OCI-LY3 (cell line): ENCODE data around the gene STRIP2.

ENCODE experiments used
- H2AFZ ChIP-seq: fragments of 200-600, 300-600 bp; shearing (Covaris generic); 2 replicates; pipeline ENCODE4 v1.6.0; 2014; ENCODE audit warnings: antibody characterized with exemption, low read depth, low read length
- H3K27ac ChIP-seq: fragments of 200-600, 300-600 bp; sonication (generic); 2 replicates; pipeline ENCODE4 v1.5.1; 2014; ENCODE audit warnings: mild to moderate bottlenecking, low read length, moderate library complexity, mixed read lengths
- H3K27me3 ChIP-seq: fragments of 200-600, 300-600 bp; sonication (generic); 2 replicates; pipeline ENCODE4 v1.6.1; 2014; ENCODE audit warnings: low read depth, low read length, mixed read lengths
- H3K36me3 ChIP-seq: fragments of 200-600, 300-600 bp; sonication (generic); replicated peaks from 2 replicates; pipeline ENCODE3; 2014; ENCODE audit warnings: low read depth, low read length, mixed read lengths
- H3K4me1 ChIP-seq: fragments of 300-600, 200-600 bp; sonication (generic); 2 replicates; pipeline ENCODE4 v1.6.1; 2014; ENCODE audit warnings: low read length, mixed read lengths
- H3K4me2 ChIP-seq: fragments of 200-600, 300-600 bp; sonication (generic); 2 replicates; pipeline ENCODE4 v1.6.1; 2014; ENCODE audit warnings: low read length, mixed read lengths
- H3K4me3 ChIP-seq: fragments of 300-600, 200-600 bp; sonication (generic); 2 replicates; pipeline ENCODE4 v1.5.1; 2014; ENCODE audit warnings: antibody characterized with exemption, mild to moderate bottlenecking, low read length, moderate library complexity
- H3K79me2 ChIP-seq: fragments of 300-600, 200-600 bp; shearing (Covaris generic); 2 replicates; pipeline ENCODE4 v1.6.1; 2014; ENCODE audit warnings: mild to moderate bottlenecking, low read length, mixed read lengths
- H3K9ac ChIP-seq: fragments of 300-600, 200-600 bp; shearing (Covaris generic); 2 replicates; pipeline ENCODE4 v1.6.0; 2014; ENCODE audit warnings: mild to moderate bottlenecking, low read length, moderate library complexity
- H3K9me3 ChIP-seq: fragments of 200-600, 300-600 bp; shearing (Covaris generic); 2 replicates; pipeline ENCODE4 v1.6.1; 2014; ENCODE audit warnings: low read length, mixed read lengths; ENCODE audit not compliant: insufficient read depth
- H4K20me1 ChIP-seq: fragments of 200-600, 300-600 bp; sonication (generic); 2 replicates; pipeline ENCODE4 v1.6.1; 2016; ENCODE audit warnings: low read length, mixed read lengths; ENCODE audit not compliant: insufficient read depth
- EZH2phosphoT487 ChIP-seq: fragments of 200-600 bp; shearing (Covaris generic); IDR thresholded peaks from 2 replicates; pipeline ENCODE4 v1.6.1; 2018; ENCODE audit warnings: antibody characterized with exemption, mixed run types, low read depth
- TF ChIP-seq, protein P1 (sequence below): fragments of 200-600, 300-600 bp; sonication (generic); IDR thresholded peaks from 2 replicates; pipeline ENCODE4 v1.5.1; 2014; ENCODE audit warnings: antibody characterized with exemption, low read length, low read depth

STRIP2 gene

DNA sequence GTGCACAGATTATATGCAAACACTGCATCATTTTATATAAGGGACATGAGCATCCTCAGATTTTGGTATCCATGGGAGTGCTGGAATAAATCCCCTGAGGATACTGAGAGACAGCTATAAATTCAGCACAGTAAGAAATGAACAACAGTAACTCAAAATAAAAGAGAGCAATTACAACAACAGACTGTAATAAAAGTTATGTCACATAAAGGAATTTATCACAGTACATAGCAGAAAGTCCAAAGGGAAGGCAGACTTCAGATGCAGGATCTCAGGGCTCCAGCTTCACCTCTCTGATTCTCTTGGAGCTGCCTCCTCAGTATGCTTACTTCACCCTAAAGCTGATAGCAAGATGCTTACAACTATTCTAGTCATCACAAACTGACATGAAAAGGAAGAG, 43.9 kb upstream of the STRIP2 start:
- H3K27me3 ChIP-seq = no peaks in the 10 kb centered on the region
- H3K36me3 ChIP-seq = no peaks in the 10 kb centered on the region
- H3K9ac ChIP-seq = no peak overlapping the region
- H3K4me2 ChIP-seq = no peak overlapping the region
- no peak overlapping the region for H2AFZ ChIP-seq
- no peaks in the 10 kb centered on the region for H4K20me1 ChIP-seq
- peaks cover 16% of the 10 kb centered on the region for H3K4me1 ChIP-seq
- no peak overlapping the region for H3K27ac ChIP-seq
- no peak overlapping the region for H3K4me3 ChIP-seq
- no peaks in the 10 kb centered on the region for H3K9me3 ChIP-seq
- TF ChIP-seq, protein P1, sequence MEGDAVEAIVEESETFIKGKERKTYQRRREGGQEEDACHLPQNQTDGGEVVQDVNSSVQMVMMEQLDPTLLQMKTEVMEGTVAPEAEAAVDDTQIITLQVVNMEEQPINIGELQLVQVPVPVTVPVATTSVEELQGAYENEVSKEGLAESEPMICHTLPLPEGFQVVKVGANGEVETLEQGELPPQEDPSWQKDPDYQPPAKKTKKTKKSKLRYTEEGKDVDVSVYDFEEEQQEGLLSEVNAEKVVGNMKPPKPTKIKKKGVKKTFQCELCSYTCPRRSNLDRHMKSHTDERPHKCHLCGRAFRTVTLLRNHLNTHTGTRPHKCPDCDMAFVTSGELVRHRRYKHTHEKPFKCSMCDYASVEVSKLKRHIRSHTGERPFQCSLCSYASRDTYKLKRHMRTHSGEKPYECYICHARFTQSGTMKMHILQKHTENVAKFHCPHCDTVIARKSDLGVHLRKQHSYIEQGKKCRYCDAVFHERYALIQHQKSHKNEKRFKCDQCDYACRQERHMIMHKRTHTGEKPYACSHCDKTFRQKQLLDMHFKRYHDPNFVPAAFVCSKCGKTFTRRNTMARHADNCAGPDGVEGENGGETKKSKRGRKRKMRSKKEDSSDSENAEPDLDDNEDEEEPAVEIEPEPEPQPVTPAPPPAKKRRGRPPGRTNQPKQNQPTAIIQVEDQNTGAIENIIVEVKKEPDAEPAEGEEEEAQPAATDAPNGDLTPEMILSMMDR = no peak
- TF ChIP-seq EZH2phosphoT487 = no peak
- H3K79me2 ChIP-seq = no peaks in the 10 kb centered on the region

DNA sequence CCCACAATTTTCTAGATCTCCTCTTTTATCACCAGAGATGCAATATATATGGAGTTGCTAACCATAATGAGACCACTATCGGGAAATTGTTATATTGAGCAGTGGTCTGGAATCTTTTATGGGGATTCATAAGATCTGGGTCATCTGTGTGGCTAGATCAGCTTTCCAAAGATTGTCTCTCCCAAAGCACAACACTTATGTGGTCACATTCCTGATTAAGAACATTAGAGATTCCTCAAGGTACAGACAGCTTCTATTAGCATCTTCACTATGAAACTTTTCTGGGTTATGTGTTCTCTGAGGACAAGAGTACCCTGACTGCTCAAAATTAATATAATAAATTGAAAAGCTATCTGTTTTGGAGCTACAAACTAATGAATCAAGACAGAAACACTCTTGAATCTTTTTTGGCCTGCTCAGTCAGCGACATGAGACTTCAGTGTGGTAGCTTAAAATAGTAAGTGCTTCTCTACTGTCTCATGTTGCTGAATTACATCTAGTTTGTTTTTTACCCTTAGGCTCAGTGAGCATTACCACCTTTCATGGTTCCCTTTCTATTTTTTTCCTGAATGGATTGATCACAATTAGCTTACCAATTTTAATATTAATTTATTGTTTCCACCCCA, 42.6 kb upstream of the STRIP2 start:
- Histone ChIP-seq H3K27me3 (no peaks in the 10 kb centered on the region), H3K4me1 (peaks cover 8% of the 10 kb centered on the region), H3K36me3 (no peaks in the 10 kb centered on the region), H3K79me2 (no peaks in the 10 kb centered on the region), H3K9me3 (no peaks in the 10 kb centered on the region), H3K4me3 (no peak overlapping the region), H3K9ac (no peak overlapping the region), H3K27ac (no peak overlapping the region), H3K4me2 (no peak overlapping the region), H4K20me1 (no peaks in the 10 kb centered on the region), H2AFZ (no peak overlapping the region)
- TF ChIP-seq, protein P1 = no peak
- no peak for TF ChIP-seq EZH2phosphoT487

DNA sequence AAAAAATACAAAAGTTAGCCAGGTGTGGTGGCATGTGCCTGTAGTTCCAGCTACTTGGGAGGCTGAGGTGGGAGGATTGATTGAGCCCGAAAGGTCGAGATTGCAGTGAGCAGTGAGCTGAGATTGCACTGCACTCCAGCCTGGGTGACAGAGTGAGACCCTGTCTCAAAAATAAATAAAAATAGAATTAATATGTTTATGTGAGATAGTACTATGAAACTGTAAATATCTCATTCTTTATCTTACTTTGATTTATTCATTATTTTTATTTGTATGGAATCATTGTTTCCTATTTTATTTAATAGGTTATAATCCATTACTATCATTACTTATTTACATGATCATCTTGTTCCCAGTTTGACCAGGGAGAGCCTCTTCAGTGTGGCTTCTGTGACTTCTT, 41.0 kb upstream of the STRIP2 start:
- Histone ChIP-seq H3K27ac (no peak overlapping the region), H3K4me3 (no peak overlapping the region), H3K79me2 (no peaks in the 10 kb centered on the region), H4K20me1 (no peaks in the 10 kb centered on the region), H3K4me1 (no peaks in the 10 kb centered on the region), H2AFZ (no peak overlapping the region), H3K4me2 (no peak overlapping the region), H3K36me3 (no peaks in the 10 kb centered on the region), H3K27me3 (no peaks in the 10 kb centered on the region), H3K9ac (no peak overlapping the region), H3K9me3 (no peaks in the 10 kb centered on the region)
- no peak for TF ChIP-seq EZH2phosphoT487
- TF ChIP-seq, protein P1 = no peak

DNA sequence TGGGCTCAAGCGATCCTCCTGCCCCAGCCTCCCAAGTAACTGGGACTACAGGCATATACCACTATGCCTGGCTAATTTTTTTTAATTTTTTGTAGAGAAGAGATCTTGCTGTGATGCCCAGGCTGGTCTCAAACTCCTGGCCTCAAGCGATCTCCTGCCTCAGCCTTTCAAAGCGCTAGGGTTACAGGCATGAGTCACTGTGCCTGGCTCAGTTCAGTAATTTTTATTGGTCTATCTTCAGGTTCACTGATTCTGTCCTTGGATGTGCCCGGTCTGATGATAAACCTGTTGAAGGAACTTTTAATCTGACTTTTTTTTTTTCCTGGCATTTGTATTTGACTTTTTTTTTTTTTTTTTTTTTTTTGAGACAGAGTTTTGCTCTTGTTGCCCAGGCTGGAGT, 40.1 kb upstream of the STRIP2 start:
- H3K9me3 ChIP-seq = no peaks in the 10 kb centered on the region
- no peak overlapping the region for H3K4me3 ChIP-seq
- H3K4me2 ChIP-seq = no peak overlapping the region
- H3K9ac ChIP-seq = no peak overlapping the region
- no peaks in the 10 kb centered on the region for H3K36me3 ChIP-seq
- H3K27me3 ChIP-seq = no peaks in the 10 kb centered on the region
- no peaks in the 10 kb centered on the region for H4K20me1 ChIP-seq
- H2AFZ ChIP-seq = no peak overlapping the region
- H3K4me1 ChIP-seq = no peaks in the 10 kb centered on the region
- no peaks in the 10 kb centered on the region for H3K79me2 ChIP-seq
- TF ChIP-seq, protein P1 = no peak
- no peak for TF ChIP-seq EZH2phosphoT487
- H3K27ac ChIP-seq = no peak overlapping the region
